IPS-20b (cell line): ENCODE data around the gene MORN5.

Source experiments
- H3K27ac ChIP-seq: one replicate; pipeline ENCODE4 v1.5.1; 2013; ENCODE audit warnings: low read length
- H3K27me3 ChIP-seq: 2 replicates; pipeline ENCODE4 v1.6.1; 2013; ENCODE audit warnings: mild to moderate bottlenecking, low read length, inconsistent platforms; ENCODE audit not compliant: insufficient read depth
- H3K36me3 ChIP-seq: 2 replicates; pipeline ENCODE4 v1.6.1; 2013; ENCODE audit warnings: low read depth, mild to moderate bottlenecking, inconsistent platforms, low read length, moderate library complexity; ENCODE audit not compliant: insufficient read depth
- H3K4me1 ChIP-seq: 2 replicates; pipeline ENCODE4 v1.6.1; 2013; ENCODE audit warnings: mild to moderate bottlenecking, control low read depth, inconsistent platforms, low read length, moderate library complexity; ENCODE audit not compliant: insufficient read depth
- H3K4me3 ChIP-seq: 2 replicates; pipeline ENCODE4 v1.5.1; 2013; ENCODE audit warnings: mild to moderate bottlenecking, low read length, inconsistent platforms
- H3K9ac ChIP-seq: 2 replicates; pipeline ENCODE4 v1.6.1; 2013; ENCODE audit warnings: low read depth, mild to moderate bottlenecking, inconsistent platforms, low read length, moderate library complexity
- H3K9me3 ChIP-seq: 2 replicates; pipeline ENCODE4 v1.6.1; 2013; ENCODE audit warnings: mild to moderate bottlenecking, low read depth, low read length, inconsistent platforms; ENCODE audit not compliant: insufficient read depth

MORN5 gene

DNA sequence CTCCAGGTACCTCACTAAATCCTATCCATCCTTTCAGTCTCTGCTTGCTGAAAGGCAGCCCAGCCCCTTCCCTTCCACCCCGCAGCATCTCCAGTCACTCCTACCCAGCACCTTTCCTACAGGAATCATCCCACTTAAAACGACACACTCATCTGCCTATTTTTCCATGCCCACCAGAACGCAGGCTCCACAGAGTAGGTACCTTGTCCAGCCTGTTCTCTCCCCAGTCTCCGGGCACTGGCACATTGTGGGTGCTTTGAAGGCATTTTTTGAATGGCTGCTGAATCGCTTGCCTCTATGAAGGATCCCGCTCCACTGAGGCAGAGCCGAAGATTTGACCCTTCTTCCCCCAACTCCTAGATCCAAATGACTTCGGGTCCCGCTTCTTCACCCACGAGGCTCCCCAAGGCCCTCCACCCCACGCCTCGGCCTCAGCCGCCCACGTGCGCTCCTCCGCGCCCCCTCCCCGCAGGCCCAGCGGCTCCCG, 53.4 kb downstream of the MORN5 start:
- Histone ChIP-seq H3K4me3 (peak overlapping the region; percentile 51; the same call in 1 of the 2 replicates), H3K27ac (no peak overlapping the region), H3K4me1 (no peaks in the 10 kb centered on the region), H3K9me3 (no peaks in the 10 kb centered on the region; the same call in 1 of the 2 replicates), H3K27me3 (peaks cover 89% of the 10 kb centered on the region), H3K9ac (no peak overlapping the region), H3K36me3 (no peaks in the 10 kb centered on the region)

- Histone ChIP-seq H3K9ac (no peak overlapping the region), H3K27ac (no peak overlapping the region), H3K36me3 (no peaks in the 10 kb centered on the region), H3K4me3 (peak overlapping the region; percentile 63), H3K9me3 (peaks cover 5% of the 10 kb centered on the region; the same call in 1 of the 2 replicates), H3K27me3 (peaks cover 95% of the 10 kb centered on the region), H3K4me1 (no peaks in the 10 kb centered on the region)
These were observed 54.1 kb downstream of the MORN5 start for GRCh38 chr9:122213589-122214413.

- H3K4me1 ChIP-seq: no peaks in the 10 kb centered on the region
- no peak overlapping the region for H3K9ac ChIP-seq
- H3K9me3 ChIP-seq: peaks cover 5% of the 10 kb centered on the region; the same call in 1 of the 2 replicates
- H3K27me3 ChIP-seq: peaks cover 96% of the 10 kb centered on the region
- no peak overlapping the region for H3K27ac ChIP-seq
- H3K36me3 ChIP-seq: no peaks in the 10 kb centered on the region
- H3K4me3 ChIP-seq: peak overlapping the region; percentile 63
These were observed 54.8 kb downstream of the MORN5 start for GRCh38 chr9:122214507-122214906.

GRCh38 chr9:122215663-122216062, 56.0 kb downstream of the MORN5 start:
- Histone ChIP-seq H3K4me3 (no peak overlapping the region), H3K9me3 (peaks cover 8% of the 10 kb centered on the region; the same call in 1 of the 2 replicates), H3K27me3 (peaks cover 100% of the 10 kb centered on the region), H3K27ac (no peak overlapping the region), H3K4me1 (peaks cover 5% of the 10 kb centered on the region; the same call in 1 of the 2 replicates), H3K9ac (no peak overlapping the region), H3K36me3 (no peaks in the 10 kb centered on the region)

GRCh38 chr9:122216138-122216797, 56.6 kb downstream of the MORN5 start:
- Histone ChIP-seq H3K27me3 (peaks cover 100% of the 10 kb centered on the region), H3K4me1 (peaks cover 8% of the 10 kb centered on the region; the same call in 1 of the 2 replicates), H3K36me3 (no peaks in the 10 kb centered on the region), H3K27ac (no peak overlapping the region), H3K9me3 (peaks cover 8% of the 10 kb centered on the region; the same call in 1 of the 2 replicates), H3K9ac (no peak overlapping the region), H3K4me3 (peak overlapping the region; percentile 52; the same call in 1 of the 2 replicates)

- Histone ChIP-seq H3K27me3 (peaks cover 100% of the 10 kb centered on the region), H3K4me1 (peaks cover 8% of the 10 kb centered on the region; the same call in 1 of the 2 replicates), H3K9ac (no peak overlapping the region), H3K27ac (no peak overlapping the region), H3K4me3 (peak overlapping the region; percentile 52; the same call in 1 of the 2 replicates), H3K36me3 (no peaks in the 10 kb centered on the region), H3K9me3 (peaks cover 8% of the 10 kb centered on the region; the same call in 1 of the 2 replicates)
These were observed 57.2 kb downstream of the MORN5 start for GRCh38 chr9:122216798-122217418.

- H3K36me3 ChIP-seq: no peaks in the 10 kb centered on the region
- no peak overlapping the region for H3K27ac ChIP-seq
- H3K9me3 ChIP-seq: peaks cover 8% of the 10 kb centered on the region; the same call in 1 of the 2 replicates
- no peak overlapping the region for H3K4me3 ChIP-seq
- peaks cover 8% of the 10 kb centered on the region; the same call in 1 of the 2 replicates for H3K4me1 ChIP-seq
- peaks cover 100% of the 10 kb centered on the region for H3K27me3 ChIP-seq
- H3K9ac ChIP-seq: no peak overlapping the region
These were observed 57.9 kb downstream of the MORN5 start for GRCh38 chr9:122217640-122218039.

- Histone ChIP-seq H3K9ac (no peak overlapping the region), H3K9me3 (peaks cover 8% of the 10 kb centered on the region; the same call in 1 of the 2 replicates), H3K4me1 (peaks cover 8% of the 10 kb centered on the region; the same call in 1 of the 2 replicates), H3K27ac (no peak overlapping the region), H3K4me3 (peak overlapping the region; percentile 57; the same call in 1 of the 2 replicates), H3K27me3 (peaks cover 100% of the 10 kb centered on the region), H3K36me3 (no peaks in the 10 kb centered on the region)
These were observed 58.6 kb downstream of the MORN5 start for GRCh38 chr9:122218071-122218934.

DNA sequence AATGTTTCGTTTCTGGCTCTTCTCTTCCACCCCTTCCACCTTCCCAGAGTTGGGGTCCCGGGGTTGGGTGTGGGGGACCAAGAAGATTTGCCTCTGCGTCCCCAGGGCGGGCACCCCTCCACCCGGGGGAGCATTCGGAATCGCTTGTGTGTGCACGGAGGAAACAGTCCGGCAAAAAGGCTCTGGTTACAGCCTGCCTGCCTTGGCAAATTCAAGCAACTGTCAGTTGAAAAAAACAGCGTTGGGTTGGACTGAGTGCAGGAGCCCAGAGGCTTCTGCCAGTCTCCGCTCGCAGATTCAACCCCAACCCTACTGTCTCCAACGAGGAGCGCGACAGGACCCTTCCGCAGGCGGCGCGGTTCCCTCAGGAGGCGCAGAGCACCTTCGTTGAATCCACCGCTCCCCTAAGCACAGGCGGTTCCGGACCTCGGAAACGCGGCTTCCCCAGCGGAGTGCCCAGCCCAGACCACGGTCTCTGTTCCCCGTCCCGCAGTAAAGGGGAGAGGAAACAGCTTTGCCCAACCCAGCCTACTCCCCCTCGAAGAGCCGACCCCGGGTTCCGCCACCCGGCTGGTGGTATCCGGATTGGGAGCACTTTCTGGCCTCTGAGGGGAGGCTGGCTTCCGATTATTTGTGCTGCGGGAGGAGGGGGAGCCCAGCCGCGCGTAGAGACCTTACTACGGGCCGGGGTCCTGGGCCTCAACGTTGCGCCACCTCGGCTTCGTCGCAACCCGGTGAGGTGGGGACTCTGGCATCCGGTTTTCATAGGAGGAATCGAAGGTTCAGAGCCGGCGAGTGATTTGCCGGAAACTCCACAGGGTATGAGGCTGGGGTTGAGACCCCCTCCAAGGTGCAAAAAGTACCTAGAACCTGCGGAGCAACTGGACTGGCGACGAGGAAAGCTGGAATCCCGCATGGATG, 59.5 kb downstream of the MORN5 start:
- Histone ChIP-seq H3K9ac (no peak overlapping the region), H3K27me3 (peaks cover 100% of the 10 kb centered on the region), H3K27ac (no peak overlapping the region), H3K36me3 (no peaks in the 10 kb centered on the region), H3K9me3 (peaks cover 8% of the 10 kb centered on the region; the same call in 1 of the 2 replicates), H3K4me1 (peaks cover 8% of the 10 kb centered on the region; the same call in 1 of the 2 replicates), H3K4me3 (peak overlapping the region; percentile 57; the same call in 1 of the 2 replicates)
